MM.1S (cell line): ENCODE measurements around the gene JSRP1.

Source experiments
- DNase-seq: peaks from one replicate; pipeline ENCODE4 v3.0.0-alpha.2; 2015
- H2AFZ ChIP-seq: fragments of 300-600 bp; sonication (generic); 2 replicates; pipeline ENCODE4 v1.6.0; 2016; ENCODE audit warnings: antibody characterized with exemption, low read length
- H3F3A ChIP-seq: fragments of 300-600 bp; sonication (generic); 2 replicates; pipeline ENCODE4 v1.6.1; 2016; ENCODE audit warnings: mild to moderate bottlenecking, antibody characterized with exemption, low read length, moderate library complexity, mixed read lengths; ENCODE audit not compliant: insufficient read depth
- H3K27ac ChIP-seq: fragments of 300-600 bp; sonication (generic); 2 replicates; pipeline ENCODE4 v1.5.1; 2016; ENCODE audit warnings: mild to moderate bottlenecking, low read length
- H3K27me3 ChIP-seq: fragments of 300-600 bp; sonication (generic); replicated peaks from 2 replicates; pipeline ENCODE4 v1.6.0; 2016; ENCODE audit warnings: low read length; ENCODE audit not compliant: insufficient read depth
- H3K36me3 ChIP-seq: fragments of 300-600 bp; sonication (generic); replicated peaks from 2 replicates; pipeline ENCODE4 v1.6.1; 2016; ENCODE audit warnings: mild to moderate bottlenecking, low read length, mixed read lengths; ENCODE audit not compliant: insufficient read depth
- H3K4me1 ChIP-seq: fragments of 300-600 bp; sonication (generic); 2 replicates; pipeline ENCODE4 v1.6.1; 2016; ENCODE audit warnings: low read length, mixed read lengths
- H3K4me2 ChIP-seq: fragments of 300-600 bp; sonication (generic); 2 replicates; pipeline ENCODE4 v1.6.0; 2016; ENCODE audit warnings: low read depth, low read length
- H3K4me3 ChIP-seq: fragments of 300-600 bp; sonication (generic); 2 replicates; pipeline ENCODE4 v1.5.1; 2016; ENCODE audit warnings: low read length, mixed read lengths
- H3K79me2 ChIP-seq: fragments of 300-600 bp; sonication (generic); 2 replicates; pipeline ENCODE4 v1.6.1; 2016; ENCODE audit warnings: mixed run types, low read length, mixed read lengths
- H3K9ac ChIP-seq: fragments of 300-600 bp; sonication (generic); 2 replicates; pipeline ENCODE4 v1.6.1; 2016; ENCODE audit warnings: low read length, mixed read lengths
- H3K9me2 ChIP-seq: fragments of 300-600 bp; sonication (generic); replicated peaks from 2 replicates; pipeline ENCODE4 v1.6.1; 2016; ENCODE audit warnings: mild to moderate bottlenecking, low read length, mixed read lengths; ENCODE audit not compliant: insufficient read depth
- H3K9me3 ChIP-seq: fragments of 300-600 bp; sonication (generic); replicated peaks from 2 replicates; pipeline ENCODE4 v1.6.1; 2016; ENCODE audit warnings: mild to moderate bottlenecking, low read length, mixed read lengths; ENCODE audit not compliant: insufficient read depth
- H4K20me1 ChIP-seq: fragments of 300-600 bp; sonication (generic); 2 replicates; pipeline ENCODE4 v1.6.1; 2016; ENCODE audit warnings: mild to moderate bottlenecking, low read length, moderate library complexity, mixed read lengths; ENCODE audit not compliant: insufficient read depth
- EZH2 ChIP-seq: fragments of 300-600 bp; sonication (generic); optimal IDR thresholded peaks from 2 replicates; pipeline ENCODE3; 2017; ENCODE audit warnings: low read depth, mild to moderate bottlenecking, antibody characterized with exemption, low read length, mixed read lengths
- EZH2phosphoT487 ChIP-seq: fragments of 300-600 bp; sonication (generic); IDR thresholded peaks from 2 replicates; pipeline ENCODE4 v1.6.1; 2018; ENCODE audit warnings: antibody characterized with exemption, low read length
- TF ChIP-seq, protein P1 (sequence below): fragments of 300-600 bp; sonication (generic); IDR thresholded peaks from 2 replicates; pipeline ENCODE4 v1.5.1; 2016; ENCODE audit warnings: antibody characterized with exemption, low read length, mixed read lengths

The JSRP1 gene

DNA sequence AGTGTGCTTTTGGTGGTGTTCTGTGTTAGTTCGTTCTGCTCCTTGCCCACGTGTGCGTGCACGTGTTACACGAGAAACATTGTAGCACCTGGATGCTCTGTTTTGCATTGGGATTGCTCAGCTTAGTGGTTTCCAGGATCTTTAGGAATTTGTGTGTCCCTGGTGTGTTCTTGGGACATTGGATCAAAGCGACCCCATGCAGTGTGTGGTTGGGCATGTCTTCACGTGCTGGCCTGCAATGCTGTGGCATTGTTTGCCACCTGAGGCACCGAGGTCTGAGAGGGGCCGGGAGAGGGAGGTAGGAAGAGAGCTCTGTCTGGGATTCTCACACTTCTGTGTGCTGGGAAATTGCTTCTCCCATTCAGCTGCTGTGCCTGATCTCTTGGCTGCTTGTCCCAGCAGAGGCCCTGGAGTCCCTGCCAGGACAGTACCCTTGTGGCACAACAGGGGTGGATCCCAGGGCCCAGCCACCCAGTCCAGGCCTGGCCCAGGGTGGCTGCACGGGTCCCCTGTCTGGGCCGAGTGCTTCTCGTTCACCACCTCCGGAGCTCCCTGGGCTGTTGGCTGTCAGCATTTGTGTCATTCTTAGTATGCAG, 31.4 kb downstream of the JSRP1 start:
- Histone ChIP-seq H3K9me3 (no peaks in the 10 kb centered on the region), H3F3A (peaks cover 2% of the 10 kb centered on the region), H2AFZ (no peak overlapping the region), H4K20me1 (no peaks in the 10 kb centered on the region), H3K4me2 (no peak overlapping the region), H3K4me3 (no peak overlapping the region), H3K27me3 (no peaks in the 10 kb centered on the region), H3K4me1 (no peaks in the 10 kb centered on the region), H3K79me2 (peaks cover 51% of the 10 kb centered on the region), H3K36me3 (peaks cover 26% of the 10 kb centered on the region), H3K27ac (no peak overlapping the region), H3K9me2 (no peaks in the 10 kb centered on the region), H3K9ac (no peak overlapping the region)
- TF ChIP-seq, protein P1, sequence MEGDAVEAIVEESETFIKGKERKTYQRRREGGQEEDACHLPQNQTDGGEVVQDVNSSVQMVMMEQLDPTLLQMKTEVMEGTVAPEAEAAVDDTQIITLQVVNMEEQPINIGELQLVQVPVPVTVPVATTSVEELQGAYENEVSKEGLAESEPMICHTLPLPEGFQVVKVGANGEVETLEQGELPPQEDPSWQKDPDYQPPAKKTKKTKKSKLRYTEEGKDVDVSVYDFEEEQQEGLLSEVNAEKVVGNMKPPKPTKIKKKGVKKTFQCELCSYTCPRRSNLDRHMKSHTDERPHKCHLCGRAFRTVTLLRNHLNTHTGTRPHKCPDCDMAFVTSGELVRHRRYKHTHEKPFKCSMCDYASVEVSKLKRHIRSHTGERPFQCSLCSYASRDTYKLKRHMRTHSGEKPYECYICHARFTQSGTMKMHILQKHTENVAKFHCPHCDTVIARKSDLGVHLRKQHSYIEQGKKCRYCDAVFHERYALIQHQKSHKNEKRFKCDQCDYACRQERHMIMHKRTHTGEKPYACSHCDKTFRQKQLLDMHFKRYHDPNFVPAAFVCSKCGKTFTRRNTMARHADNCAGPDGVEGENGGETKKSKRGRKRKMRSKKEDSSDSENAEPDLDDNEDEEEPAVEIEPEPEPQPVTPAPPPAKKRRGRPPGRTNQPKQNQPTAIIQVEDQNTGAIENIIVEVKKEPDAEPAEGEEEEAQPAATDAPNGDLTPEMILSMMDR = no peak
- no peak for TF ChIP-seq EZH2
- no peak for TF ChIP-seq EZH2phosphoT487
- no peak for DNase-seq

DNA sequence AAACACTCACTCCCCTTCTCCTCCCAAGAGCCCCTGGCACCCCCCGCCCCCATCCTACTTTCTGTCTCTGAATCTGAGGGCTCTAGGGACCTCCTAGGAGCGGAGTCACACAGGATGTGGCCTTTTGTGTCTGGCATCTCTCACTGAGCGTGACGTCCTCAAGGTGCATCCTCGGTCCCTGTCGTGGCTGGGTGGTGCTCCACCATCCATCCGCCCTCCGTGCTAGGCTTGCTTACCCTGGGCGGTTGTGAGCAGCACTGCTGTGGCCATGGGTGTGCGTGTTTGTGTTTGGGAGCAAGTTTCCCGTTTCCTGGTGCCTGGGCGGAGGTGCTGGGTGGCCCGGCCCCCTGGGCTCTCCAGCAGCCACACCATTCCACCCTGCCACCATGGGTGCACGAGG, 32.3 kb downstream of the JSRP1 start:
- no peak overlapping the region for H3K27ac ChIP-seq
- peaks cover 53% of the 10 kb centered on the region for H3K79me2 ChIP-seq
- no peak overlapping the region for H2AFZ ChIP-seq
- H3K4me1 ChIP-seq = no peaks in the 10 kb centered on the region
- no peak overlapping the region for H3K9ac ChIP-seq
- TF ChIP-seq, protein P1 = no peak
- TF ChIP-seq EZH2 (no peak), EZH2phosphoT487 (no peak)
- no peak overlapping the region for H3K4me2 ChIP-seq
- no peaks in the 10 kb centered on the region for H3F3A ChIP-seq
- H3K4me3 ChIP-seq = no peak overlapping the region
- H4K20me1 ChIP-seq = no peaks in the 10 kb centered on the region
- H3K36me3 ChIP-seq = peaks cover 26% of the 10 kb centered on the region
- H3K9me2 ChIP-seq = no peaks in the 10 kb centered on the region
- H3K27me3 ChIP-seq = no peaks in the 10 kb centered on the region
- H3K9me3 ChIP-seq = no peaks in the 10 kb centered on the region
- no peak for DNase-seq

DNA sequence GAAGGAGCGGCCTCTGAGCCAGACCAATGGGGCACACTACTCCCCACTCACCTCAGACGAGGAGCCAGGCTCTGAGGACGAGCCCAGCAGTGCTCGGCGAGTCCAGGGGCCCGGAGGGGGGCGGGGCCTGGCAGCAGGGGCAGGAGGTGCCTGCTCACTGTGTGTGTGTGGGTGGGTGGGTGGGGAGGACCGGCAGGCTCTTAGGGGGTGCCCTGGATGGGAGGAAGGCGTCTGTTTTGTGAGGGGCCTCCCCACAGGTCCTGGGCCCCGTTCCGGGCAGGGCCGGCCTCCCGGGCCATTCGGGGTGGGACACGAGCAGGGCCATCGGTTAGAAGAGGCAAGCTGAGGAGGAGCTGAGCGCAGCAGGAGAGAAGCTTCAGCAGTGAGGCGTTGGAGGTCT, 32.8 kb downstream of the JSRP1 start:
- H3K9me2 ChIP-seq = no peaks in the 10 kb centered on the region
- no peaks in the 10 kb centered on the region for H4K20me1 ChIP-seq
- H2AFZ ChIP-seq = no peak overlapping the region
- no peaks in the 10 kb centered on the region for H3K4me1 ChIP-seq
- TF ChIP-seq EZH2 = no peak
- TF ChIP-seq EZH2phosphoT487 = no peak
- TF ChIP-seq, protein P1 = no peak
- H3K4me2 ChIP-seq = no peak overlapping the region
- no peak overlapping the region for H3K9ac ChIP-seq
- H3K4me3 ChIP-seq = no peak overlapping the region
- H3F3A ChIP-seq = no peaks in the 10 kb centered on the region
- H3K36me3 ChIP-seq = peaks cover 26% of the 10 kb centered on the region
- H3K79me2 ChIP-seq = peaks cover 47% of the 10 kb centered on the region
- DNase-seq = no peak
- H3K27ac ChIP-seq = no peak overlapping the region
- H3K9me3 ChIP-seq = no peaks in the 10 kb centered on the region
- no peaks in the 10 kb centered on the region for H3K27me3 ChIP-seq
